NCI-H1092 (cell line): ENCODE measurements around the gene CNPY3.

Experiments
- DNase-seq: peaks from one replicate; lab custom pipeline; 2025; lab: John Stamatoyannopoulos, UW

The CNPY3 gene

DNA sequence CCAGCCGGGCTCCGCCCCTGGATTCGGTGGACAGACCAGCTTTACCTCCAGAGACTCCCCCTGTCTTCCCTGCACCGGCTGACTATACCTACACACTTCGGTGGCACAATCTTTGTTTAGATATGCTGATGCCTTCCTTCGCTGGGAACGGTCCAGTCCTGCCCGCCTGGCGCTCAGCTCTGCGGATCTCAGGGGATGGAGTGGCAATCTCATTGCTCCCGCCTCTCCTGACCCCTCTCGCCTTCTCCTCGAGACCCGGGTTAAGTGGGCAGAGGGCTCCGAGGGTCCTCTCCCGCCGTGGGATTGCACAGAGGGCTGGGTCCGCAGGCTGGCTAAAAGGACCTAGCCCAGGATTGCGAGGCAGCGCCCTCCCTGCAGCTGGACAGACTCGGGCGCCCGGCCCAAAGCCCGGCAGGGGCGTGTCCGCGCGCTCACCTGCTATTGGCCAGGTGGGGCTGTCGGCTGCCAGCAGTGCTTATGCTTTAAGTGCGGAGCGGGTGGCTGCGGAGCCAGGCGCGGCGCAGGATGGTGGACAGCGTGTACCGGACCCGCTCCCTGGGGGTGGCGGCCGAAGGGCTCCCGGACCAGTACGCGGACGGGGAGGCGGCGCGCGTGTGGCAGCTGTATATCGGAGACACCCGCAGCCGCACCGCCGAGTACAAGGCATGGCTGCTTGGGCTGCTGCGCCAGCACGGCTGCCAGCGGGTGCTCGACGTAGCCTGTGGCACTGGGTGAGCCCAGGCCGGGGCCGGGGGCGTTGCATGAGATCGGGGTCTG, 31.2 kb downstream of the CNPY3 start, which contains the start of gene GNMT:
TSS of gene GNMT (plus strand) at position 512 of the 777 bp plus-strand sequence. CDS start at position 526, 14 bp downstream.
- DNase-seq: peak; percentile 42

DNA sequence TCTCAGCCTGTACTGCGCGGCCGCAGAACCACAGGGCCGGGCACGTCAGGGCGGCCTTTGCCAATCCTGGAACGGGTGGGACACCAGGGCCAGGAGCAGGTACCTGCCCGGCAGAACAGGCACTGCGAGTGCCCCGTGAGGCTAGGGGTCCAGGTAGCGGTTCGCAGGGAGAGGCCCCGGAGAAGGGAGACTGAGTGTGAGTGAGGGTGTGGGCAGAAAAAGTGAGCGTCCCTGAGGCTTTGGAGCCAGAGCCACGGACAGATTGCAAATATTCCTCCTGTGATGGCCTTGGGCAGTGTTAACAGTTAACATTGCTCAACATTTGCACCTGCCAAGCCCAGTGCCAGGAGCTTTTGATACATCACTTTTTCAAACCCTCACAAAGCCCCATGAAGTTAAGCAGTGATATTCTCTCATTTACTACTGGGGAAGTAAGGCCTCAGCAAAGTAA, 31.8 kb downstream of the CNPY3 start:
- no peak for DNase-seq

DNA sequence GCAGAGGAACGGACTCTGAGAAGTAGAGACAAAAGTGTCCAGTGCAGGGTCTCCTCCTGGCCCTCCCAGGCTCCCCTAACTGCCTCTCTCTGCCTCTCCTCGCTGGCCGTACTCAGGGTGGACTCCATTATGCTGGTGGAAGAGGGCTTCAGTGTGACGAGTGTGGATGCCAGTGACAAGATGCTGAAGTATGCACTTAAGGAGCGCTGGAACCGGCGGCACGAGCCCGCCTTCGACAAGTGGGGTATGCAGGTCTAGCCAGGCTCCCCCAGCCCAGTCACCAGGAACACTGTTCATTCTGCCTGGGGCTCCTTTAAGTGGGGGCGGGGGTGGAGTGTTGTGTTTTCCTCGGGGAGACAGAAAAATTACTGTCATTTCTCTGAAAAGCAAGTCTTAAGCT, 32.8 kb downstream of the CNPY3 start:
- DNase-seq: no peak

DNA sequence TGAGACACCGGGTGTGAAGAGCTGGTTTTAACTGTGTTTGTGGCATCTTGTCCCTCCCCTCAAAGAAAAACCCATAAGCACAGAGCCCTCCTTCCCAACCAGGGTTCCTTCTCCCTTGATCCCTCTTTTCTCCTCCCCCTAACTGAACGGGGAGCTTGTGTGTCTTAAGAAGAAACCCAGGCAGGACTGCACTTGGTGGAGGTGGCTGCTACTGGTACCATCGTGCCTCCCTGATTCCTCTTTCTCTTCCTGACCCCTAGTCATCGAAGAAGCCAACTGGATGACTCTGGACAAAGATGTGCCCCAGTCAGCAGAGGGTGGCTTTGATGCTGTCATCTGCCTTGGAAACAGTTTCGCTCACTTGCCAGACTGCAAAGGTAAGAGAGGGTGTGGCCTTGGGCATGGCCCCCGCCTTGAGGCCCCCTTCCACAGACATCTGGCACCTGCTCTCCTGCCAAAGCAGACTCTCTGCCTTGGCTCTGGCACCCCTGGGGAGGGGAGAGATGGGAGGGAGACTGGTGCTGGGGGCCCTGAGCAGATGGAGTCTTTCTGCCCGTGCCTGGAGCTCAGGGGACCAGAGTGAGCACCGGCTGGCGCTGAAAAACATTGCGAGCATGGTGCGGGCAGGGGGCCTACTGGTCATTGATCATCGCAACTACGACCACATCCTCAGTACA, 33.4 kb downstream of the CNPY3 start:
- no peak for DNase-seq

DNA sequence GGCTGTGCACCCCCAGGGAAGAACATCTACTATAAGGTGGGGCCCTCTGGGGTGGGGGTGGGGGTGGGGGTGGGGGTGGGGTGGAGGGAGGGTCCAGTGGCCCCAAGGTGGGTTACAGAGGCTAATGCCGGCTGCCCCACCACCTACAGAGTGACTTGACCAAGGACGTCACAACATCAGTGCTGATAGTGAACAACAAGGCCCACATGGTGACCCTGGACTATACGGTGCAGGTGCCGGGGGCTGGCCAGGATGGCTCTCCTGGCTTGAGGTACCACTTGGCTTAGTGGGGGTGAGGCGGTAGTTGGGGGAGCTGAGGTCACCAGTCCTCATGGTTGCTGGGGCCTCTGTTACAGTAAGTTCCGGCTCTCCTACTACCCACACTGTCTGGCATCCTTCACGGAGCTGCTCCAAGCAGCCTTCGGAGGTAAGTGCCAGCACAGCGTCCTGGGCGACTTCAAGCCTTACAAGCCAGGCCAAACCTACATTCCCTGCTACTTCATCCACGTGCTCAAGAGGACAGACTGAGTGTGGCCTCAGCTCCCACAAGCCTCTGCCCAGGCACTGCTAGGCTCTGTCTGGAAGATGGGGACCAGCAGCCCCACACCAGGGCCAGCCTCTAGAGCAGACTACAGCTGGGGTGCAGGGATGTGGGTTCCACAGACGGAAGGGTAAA, 34.0 kb downstream of the CNPY3 start:
- no peak for DNase-seq

DNA sequence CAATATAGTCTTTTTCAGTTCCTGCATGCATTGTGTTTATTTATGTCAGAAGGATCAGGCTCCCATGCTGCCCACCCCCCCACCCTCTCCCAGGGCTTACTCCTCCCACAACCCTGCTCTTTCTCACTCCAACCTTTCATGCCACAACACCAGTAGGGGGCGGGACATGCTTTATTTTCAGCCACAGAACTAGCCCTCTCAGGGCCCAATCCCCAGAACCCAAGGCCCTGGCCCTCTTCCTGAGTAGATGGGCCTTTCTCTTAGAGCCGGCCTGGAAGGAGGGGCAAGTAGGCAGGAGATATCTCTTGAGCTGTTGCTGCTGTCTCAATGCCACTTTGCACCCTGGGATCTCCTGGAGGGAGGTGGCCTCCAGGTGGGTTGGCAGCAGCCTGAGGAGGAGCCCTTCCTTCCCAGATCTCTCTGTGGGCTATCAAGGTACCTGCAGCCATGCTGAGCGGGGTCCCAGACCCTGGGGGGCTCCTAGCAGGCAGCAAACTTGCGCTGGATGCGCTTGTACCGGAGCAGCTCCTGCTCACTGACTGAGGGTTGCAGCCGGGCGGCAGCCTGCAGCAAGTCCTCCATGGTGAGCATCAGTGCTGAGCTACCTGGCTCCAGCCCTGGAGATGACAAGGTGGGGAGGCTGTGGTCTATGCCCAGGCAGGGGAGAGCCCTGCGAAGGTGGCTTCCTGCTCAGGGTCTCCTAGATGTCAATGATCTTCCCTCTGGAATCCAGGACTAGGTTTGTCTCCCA, 34.8 kb downstream of the CNPY3 start:
- no peak for DNase-seq

DNA sequence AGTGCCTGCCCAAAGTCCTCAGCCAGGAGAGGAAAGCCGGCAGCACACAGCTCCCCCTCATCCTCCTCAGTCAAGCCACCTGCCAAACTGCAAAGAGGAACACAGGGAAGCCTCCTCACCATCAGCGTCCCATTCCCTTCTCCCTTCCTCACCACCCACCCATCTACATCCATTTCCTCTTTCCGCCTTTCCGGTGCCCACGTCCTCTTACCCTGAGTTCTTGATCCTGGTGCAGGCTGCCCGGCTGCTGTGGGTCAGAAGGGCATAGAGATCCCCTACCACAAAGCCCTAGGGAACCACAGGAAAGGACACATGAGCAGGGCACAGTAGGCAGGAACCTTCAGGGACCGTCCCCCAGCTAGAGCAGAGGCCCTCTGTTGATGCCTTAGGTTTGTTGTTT, 37.3 kb downstream of the CNPY3 start:
- no peak for DNase-seq

DNA sequence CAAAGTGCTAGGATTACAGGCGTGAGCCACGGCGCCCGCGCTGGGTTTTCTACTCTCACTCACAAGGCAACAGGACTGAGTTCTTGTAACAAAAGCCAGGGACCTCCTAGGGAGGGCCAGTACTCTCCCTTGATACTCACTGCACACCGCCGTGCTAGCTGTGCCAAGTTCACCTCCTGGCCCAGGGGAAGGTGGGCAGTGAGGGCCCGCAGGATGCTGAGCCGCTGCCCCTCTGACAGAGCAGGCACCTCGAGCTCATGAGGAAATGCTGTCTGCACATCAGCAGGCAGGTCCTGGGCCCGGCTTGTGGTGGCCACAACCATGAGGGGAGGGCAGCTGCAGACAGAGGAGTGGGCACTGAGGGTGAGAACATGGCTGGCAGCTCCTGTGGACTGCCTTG, 37.9 kb downstream of the CNPY3 start:
- no peak for DNase-seq

DNA sequence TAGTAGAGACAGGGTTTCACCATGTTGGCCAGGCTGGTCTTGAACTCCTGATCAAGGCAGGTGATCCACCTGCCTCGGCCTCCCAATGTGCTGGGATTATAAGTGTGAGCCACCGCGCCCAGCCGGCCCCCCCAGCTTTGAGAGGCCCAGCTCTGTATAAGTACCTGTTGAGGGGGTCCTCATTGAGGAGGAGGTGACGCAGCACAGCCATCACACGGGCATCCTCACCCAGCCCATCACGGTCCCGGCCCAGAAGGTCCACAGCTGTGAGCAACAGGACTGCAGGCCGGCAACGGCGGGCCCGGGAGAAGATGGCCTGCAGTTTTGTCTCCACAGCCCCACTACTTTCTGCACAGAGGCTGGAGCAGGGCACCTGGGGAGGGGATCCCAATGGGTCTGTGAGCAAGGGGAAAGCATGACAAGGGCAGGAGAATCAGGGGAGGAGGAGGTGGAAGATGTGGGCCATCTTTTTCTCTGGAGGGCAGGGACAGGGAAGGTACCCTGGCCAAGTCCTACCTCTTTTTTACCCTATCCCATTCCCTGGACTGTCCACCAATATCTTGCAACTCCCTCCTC, 38.9 kb downstream of the CNPY3 start:
- DNase-seq: no peak

DNA sequence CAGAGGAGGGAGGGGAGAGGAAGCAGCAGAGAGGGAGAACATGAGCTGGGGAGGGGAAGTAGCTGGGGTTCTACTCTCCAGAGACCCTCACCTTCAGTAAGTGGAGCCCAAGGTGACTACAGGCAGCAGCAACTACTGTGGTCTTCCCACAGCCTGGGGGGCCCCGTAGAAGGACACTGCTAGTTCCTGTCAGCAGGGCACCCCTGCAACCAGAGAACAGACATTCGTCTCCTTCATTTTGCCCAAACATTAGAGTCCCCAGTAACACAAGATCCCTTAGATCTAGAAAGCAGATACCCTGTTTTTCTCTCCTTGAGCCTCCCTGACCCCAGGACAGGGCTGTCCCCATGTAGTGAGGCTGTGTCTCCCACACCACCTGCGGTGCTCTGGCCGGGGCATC, 39.5 kb downstream of the CNPY3 start:
- DNase-seq: no peak

DNA sequence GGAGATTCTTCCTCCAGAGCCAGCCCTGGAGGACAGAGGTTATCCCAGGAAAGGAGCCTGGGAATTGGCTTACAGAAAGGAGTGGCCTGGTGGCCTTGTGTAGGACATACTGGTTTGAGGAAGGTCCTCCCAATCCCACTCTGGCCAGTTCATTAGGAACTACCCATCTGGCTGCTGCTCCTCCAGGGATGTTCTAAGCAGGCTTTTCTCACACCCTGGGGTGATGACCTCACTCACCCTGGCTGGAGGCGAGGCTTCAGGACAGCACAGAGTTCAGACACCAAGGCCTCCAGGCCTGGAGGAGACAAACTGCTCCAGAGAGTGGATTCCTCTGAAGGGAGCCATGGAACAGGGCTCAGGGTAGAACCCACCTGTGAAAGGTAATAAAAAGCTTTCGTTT, 40.2 kb downstream of the CNPY3 start:
- DNase-seq: no peak

DNA sequence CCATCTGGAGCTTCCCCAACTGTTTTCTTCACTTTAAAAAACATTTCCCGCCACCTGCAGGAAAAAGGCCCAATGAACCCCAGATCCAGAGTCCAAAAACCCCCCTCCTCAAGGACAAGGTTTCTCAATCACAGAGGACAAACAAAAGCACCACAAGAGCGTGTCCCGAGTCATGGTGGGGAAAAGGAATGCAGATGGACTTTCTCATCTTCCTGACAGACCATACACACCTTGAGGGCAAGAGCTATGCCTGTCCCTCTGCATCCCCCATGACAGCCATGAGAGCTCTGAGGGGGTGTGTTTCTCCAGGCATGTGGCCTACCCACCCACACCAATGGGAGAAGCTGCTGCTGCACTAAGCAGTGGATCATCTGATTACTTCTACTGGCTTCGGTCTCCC, 40.7 kb downstream of the CNPY3 start:
- no peak for DNase-seq

DNA sequence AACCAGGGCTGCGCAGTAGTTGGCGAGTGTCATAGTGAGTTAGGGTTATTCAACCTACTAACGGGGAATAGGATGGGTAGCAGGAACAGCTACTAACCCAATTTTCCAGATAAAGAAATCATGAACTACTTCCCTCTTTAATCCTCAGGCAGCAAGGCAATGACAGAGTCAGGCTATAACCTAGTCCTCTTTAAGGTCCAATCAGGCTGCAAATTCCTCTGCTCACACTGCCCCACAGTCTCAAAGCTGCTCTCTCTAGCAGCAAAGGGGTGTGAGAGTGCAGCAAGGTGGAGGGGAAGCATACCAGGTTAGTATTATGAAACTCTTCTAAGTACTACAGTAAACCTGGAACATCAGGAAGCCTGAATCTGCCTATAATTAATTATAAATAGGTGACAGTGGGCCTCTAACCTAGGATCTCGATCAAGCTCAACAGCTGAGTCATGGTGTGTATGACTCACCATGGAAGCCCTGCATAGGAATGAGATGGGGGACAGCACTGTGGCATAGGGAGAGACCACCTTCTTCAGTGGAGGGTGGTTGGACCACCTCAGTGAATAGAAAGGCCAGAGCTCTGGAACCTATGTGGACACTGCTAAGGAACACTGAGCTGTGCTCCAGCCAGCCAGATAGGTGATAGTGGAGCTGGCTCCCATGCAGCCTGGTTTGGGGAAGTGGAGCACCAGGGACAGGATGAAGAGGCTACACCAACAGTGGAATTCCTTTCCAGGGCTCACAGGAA, 41.8 kb downstream of the CNPY3 start:
- DNase-seq: no peak

DNA sequence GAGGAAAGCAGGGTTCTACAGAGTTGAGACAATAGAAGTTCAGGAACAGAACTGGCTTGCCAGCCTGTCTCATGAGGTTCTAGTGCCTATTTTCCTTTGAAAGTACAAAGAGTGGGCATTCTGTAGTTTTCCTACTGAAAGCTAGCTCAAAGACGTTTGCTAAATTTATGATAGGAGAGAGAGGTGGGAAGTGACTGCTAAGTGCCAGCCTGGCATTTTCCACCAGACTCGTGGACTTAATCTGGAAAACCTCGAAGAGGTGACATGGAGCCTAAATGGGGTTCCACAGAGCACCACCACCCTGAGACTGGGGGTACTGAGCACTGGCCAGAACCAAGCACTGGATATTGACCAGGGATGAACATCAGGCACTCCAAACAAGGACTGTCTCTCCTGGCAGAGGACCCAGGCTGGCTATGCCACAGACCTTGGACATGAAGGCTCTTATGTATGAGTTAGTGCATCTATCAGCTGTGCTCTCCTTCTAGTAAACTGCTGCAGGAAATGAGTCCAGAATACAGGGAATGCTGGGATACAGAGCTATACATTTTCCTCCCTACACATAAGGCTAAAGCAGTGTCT, 42.6 kb downstream of the CNPY3 start:
- no peak for DNase-seq

DNA sequence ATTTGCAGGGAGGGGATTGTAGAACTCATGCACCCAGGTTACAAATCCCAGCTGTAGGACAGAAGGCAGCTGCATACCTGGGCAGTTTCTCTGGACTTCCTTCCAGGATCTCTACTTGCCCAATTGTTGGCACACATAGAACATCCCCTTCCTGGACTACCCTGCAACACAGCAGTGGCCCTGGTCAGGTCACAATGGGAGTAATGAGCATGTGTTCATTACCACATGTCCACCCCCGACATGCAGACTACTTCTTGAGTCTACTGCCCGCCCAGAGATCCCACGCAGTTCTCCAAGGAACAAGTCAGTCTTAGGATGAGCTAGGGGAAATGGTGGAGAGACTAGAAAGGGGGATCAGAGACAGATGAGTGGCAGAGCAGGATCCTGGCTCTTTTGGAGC, 44.6 kb downstream of the CNPY3 start:
- DNase-seq: no peak

DNA sequence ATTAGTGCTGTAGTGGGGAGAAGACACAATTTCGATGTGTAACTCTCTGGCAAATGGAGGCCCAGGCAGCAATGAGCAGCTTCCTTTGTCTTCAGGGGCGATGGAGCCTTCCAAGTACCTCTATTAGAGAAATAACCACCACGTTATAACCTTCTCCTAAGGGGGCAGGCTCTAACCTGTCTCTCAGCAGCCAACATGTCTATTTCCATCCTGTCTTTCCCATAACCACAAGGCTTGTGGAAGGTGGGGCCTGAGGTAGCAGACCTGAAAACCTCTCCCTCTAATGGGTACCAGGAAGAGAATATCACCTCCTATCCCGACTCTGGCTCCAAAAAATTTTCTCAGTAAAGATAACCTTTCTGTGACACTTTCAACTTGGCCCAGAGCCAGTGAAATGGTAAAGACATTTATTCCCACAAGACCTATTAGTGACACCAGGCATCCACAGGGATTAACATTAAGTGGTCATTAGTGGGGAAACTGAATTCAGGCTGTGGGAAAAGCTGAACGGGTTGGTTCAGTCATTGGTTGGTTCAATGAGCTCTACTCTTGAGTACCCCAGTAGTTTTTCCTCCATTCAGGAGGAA, 45.7 kb downstream of the CNPY3 start:
- no peak for DNase-seq

DNA sequence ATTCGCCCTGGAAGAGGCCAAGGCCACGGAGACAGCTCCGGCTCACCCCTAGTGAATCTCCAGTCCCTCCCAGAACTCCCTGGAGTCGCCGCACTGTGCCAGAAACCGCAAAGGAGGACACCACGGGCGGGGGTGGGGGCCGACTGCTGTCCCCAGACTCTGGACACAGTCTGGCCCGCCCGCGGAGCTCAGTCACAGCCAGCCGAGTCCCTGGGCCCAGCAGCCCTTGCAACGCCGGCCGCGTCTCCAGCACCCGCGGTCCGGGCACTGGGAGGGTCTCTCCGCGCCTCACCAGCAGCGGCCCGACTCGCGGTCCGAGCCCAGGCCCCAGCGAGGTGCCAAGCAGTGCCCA, 49.2 kb downstream of the CNPY3 start:
- DNase-seq: no peak

DNA sequence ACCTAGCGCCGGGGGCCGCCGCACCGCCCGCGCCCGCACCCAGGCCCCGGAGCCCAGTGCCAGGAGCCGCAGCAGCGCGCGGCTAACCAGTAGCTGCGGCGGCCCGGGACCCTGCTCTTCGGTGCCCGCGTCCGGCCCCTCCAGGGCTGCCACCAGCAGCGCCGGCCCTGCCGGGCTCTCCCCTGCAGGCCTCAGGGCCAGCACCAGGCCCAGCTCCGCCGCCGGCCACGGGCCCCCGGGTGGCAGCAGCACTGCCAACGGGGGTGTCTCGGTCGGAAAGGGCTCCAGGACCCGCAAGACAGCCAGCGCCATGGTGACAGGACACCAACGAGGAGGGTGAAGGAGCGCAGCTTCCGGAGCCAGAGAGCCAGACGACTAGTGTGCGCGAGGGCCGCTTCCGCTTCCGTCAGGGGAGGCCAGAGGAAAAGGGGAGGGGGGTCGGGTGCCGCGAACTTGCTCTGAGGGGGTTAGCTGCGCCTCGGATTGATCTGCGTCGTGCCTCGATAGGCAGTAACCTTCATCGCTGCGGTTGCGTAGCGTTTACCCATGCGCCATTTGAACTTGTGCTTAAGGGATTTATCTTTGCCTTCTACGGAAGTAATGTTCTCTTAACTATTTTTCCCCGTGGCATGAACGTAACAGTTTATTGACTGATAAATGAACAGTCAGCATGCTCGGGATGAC, 49.7 kb downstream of the CNPY3 start, which contains the start of gene PEX6:
TSS of gene PEX6 (minus strand) at position 343 of the 684 bp plus-strand sequence. CDS start at position 312, 31 bp downstream.
- DNase-seq: peak; percentile 96

DNA sequence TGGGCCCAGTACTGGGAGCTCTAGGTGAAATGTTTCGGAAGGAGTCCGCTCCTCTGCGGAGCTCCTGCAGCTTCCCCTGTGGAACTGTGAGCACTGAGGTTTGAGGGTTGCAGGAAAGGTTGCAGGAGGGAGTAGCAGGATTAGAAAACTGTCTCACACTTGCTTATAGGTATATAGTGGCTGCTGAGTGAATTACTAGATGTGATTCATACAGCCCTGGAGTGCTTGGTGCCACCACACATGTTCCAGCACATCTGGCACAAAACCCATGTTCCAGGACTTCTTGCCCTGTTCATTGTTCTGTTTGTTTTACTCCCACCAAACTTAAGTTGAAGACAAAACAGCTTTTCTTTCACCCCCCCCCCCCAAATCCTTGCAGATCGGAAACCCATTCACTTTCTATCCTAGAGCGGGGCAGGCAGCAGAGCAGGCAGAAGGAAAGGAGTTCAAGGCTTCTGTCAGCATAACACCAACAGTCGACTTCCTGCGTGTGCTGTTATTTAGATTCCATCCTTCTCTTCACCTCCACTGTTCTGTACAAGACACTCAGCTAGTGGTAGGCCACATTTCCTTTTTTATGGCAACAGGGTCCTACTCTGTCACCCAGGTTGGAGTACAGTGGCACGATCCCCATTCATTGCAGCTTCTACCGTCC, 50.4 kb downstream of the CNPY3 start:
- no peak for DNase-seq
